RWPE1 (cell line): ENCODE measurements around the gene WDR82.

Experiments
- CTCF ChIA-PET: fragments of 350-600 bp; sonication (Branson Sonifier 250); formaldehyde crosslinking; extraction: SDS; loops from one replicate; lab custom pipeline; 2021; lab: Yijun Ruan, JAX
- POLR2A ChIA-PET: fragments of 400-600 bp; formaldehyde crosslinking; extraction: SDS; loops from one replicate; lab custom pipeline; 2020; ENCODE audit warnings: antibody characterized with exemption; ENCODE audit not compliant: low non-redundant PET; lab: Yijun Ruan, JAX
- DNase-seq: peaks from one replicate; pipeline ENCODE4 v3.0.0; 2012; ENCODE audit warnings: low spot score
- H3K27ac ChIP-seq: fragments of 450-650 bp; 2 replicates; pipeline ENCODE4 v1.5.1; 2017
- TF ChIP-seq, protein P1 (sequence below): fragments of 450-650 bp; conservative IDR thresholded peaks from 2 replicates; pipeline ENCODE4 v1.5.1; 2017; ENCODE audit warnings: low read depth, mild to moderate bottlenecking

WDR82 gene

DNA sequence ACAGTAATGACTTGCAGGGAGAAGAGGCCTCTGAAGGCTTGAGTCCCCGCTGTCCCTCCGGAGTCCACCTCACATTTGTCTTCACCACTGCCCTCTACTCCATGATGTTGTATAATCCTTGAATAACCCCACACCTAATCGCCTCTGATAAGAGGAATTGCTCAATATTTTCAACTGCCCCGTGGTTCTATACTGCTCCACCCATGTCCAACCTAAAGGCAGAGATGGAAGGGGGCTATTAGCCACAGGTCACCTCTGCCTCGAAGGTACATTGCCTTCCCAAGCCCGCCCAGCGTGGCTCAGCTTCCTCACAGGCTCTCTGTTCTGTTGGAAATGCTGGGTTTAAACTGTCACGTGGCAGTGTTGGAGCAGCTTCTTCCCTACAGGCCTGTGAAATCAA lies 65.4 kb downstream of the WDR82 start:
- H3K27ac ChIP-seq, result peak overlapping the region; percentile 6; the same call in 1 of the 2 replicates
- TF ChIP-seq, protein P1, sequence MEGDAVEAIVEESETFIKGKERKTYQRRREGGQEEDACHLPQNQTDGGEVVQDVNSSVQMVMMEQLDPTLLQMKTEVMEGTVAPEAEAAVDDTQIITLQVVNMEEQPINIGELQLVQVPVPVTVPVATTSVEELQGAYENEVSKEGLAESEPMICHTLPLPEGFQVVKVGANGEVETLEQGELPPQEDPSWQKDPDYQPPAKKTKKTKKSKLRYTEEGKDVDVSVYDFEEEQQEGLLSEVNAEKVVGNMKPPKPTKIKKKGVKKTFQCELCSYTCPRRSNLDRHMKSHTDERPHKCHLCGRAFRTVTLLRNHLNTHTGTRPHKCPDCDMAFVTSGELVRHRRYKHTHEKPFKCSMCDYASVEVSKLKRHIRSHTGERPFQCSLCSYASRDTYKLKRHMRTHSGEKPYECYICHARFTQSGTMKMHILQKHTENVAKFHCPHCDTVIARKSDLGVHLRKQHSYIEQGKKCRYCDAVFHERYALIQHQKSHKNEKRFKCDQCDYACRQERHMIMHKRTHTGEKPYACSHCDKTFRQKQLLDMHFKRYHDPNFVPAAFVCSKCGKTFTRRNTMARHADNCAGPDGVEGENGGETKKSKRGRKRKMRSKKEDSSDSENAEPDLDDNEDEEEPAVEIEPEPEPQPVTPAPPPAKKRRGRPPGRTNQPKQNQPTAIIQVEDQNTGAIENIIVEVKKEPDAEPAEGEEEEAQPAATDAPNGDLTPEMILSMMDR, result no peak
- CTCF ChIA-PET, result no interaction called here
- POLR2A ChIA-PET, result no interaction called here
- no peak for DNase-seq

DNA sequence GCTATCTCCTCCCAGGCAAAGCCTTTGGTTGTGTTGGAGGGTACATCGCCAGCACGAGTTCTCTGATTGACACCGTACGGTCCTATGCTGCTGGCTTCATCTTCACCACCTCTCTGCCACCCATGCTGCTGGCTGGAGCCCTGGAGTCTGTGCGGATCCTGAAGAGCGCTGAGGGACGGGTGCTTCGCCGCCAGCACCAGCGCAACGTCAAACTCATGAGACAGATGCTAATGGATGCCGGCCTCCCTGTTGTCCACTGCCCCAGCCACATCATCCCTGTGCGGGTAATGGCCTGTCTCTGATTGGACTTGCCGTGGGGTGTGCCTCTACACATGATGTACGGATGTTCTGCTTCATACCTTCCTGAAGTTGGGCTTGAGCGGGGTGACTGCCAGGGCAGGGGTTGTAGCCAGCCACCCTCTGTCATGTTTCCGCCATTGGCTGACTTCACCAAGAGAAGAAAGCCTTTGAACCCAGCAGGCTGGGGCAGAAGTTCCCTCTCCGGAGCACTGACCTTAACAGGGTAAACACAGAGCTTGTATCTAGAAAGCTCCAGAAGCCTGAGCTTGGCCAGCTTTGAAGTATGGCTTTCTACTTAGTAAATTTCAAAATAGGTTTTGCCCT lies 67.1 kb downstream of the WDR82 start:
- H3K27ac ChIP-seq, result peak overlapping the region; percentile 24; the same call in 1 of the 2 replicates
- CTCF ChIA-PET, result no interaction called here
- POLR2A ChIA-PET, result no interaction called here
- DNase-seq, result no peak
- TF ChIP-seq, protein P1, result no peak

DNA sequence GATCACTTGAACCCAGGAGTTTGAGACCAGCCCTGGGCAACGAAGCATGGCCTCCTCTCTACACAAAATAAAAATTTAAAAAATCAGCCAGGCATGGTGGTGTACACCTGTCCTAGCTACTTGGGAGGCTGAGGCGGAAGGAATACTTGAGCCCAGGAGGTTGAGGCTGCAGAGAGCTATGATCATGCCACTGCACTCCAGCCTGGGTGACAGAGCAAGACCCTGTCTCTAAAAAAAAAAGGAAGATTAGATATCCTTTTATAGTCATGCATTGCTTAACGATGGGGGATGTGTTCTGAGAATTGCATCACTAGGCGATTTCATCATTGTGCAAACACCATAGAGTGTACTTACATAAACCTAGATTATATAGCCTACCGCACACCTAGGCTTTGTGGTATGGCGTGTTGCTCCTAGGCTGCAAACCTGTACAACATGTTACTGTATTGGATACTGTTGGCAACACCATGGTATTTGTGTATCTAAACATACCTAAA lies 67.9 kb downstream of the WDR82 start:
- peak overlapping the region; percentile 29; the same call in 1 of the 2 replicates for H3K27ac ChIP-seq
- POLR2A ChIA-PET, result interaction anchor here (1.0 kb wide), 1 partner anchor 27 kb away, joined by 3 read pairs; no protein-coding TSS in a partner anchor
- TF ChIP-seq, protein P1, result no peak
- CTCF ChIA-PET, result no interaction called here
- no peak for DNase-seq

DNA sequence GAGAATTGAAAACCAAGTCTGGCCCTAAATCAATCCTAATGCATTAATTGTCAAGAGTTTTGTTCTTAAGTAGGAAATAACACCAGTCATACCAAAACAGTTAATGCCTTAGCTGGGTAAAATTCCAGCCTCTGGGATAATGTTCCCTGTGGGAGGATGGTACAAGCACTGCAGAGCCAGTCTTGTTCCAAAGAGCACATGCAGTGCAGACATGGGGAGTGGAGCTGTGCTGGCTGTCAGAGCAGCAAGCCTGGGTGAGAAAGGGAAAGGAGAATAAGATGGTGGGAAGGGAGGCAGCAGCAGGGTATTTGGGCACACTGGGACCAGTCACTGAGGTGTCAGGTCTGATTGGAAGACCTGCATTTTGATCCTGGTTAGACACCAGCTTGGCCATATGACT lies 68.4 kb downstream of the WDR82 start:
- POLR2A ChIA-PET, result interaction anchor here (1.0 kb wide), 1 partner anchor 28 kb away, joined by 3 read pairs; no protein-coding TSS in a partner anchor
- CTCF ChIA-PET, result no interaction called here
- H3K27ac ChIP-seq, result peak overlapping the region; percentile 29; the same call in 1 of the 2 replicates
- DNase-seq, result no peak
- TF ChIP-seq, protein P1, result no peak

DNA sequence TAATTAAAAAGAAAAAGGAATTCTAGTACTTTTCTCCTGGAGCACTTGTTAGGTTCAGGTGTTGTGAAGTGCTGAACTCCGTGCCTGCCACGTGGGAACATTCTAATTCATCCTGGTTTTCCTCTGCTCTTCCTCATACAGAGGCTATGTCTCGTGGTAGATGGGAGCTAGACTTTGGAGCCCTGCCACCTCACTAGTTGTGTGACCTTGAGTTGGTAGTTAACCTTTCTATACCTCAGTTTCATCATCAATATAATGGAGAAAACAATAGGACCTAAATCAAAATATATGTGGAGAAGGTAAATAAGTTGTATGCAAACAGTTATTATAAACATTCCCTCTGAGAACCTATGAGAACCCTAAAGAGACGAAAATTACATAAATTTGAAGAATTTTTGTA lies 69.9 kb downstream of the WDR82 start:
- DNase-seq, result no peak
- TF ChIP-seq, protein P1, result no peak
- ChIA-PET CTCF (no interaction called here), POLR2A (no interaction called here)
- no peak overlapping the region for H3K27ac ChIP-seq

DNA sequence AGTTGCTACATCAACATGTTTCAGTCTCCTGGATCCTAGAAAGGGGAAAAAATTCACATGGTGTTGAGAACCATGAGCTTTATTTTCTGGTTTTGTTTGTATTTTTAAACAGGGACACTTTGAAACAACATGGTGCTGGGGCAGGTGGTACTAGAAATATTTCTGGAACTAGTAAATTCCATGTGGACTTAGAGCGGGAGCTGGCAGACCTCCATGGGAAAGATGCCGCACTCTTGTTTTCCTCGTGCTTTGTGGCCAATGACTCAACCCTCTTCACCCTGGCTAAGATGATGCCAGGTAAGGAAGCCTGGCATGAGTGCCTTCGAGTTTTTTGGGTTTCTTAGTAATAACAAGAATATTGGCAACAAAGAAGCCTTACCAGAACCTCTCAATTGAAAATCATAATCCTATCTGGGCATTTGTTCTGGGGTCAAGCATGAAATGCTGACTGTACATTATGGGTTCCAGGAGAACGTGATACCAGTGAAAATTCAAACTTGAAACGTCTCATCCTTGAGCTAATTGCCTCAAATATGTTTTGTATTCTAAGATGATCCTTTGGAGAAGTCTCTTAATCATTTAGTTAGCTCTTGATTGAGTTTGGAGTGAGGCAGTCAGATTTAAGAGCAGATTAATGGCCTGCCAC lies 72.6 kb downstream of the WDR82 start:
- DNase-seq, result peak; percentile 41
- TF ChIP-seq, protein P1, result no peak
- CTCF ChIA-PET, result no interaction called here
- POLR2A ChIA-PET, result no interaction called here
- no peak overlapping the region for H3K27ac ChIP-seq
